Natural killer cell (primary cell): ENCODE data around the gene NDUFA1. TPM values are rescaled to one million over a fixed set of nuclear protein-coding genes. Genes with fewer than 3 reads are reported as not detected.
"Not testable (repeated sequence)": the region's sequence is repeated elsewhere in the genome, so short reads cannot be mapped to it uniquely, and the experiment has no call there.

Experiments used
- ATAC-seq, 3 donors: fragments of 150-1000 bp in 2 of 3; fragments of 200-7000 bp in 1 of 3; cut with Tn5 transposase; 1 replicate in 1 of 3; 2 replicates in 2 of 3; pipeline ENCODE4 v1.10.0; 2021; ENCODE audit warnings: mild to moderate bottlenecking in 2 of 3, moderate library complexity in 2 of 3
- DNase-seq, 2 donors: peaks; one replicate each; pipeline versions ENCODE4 v3.0.0 to v3.0.0-alpha.2; 2013 to 2021; ENCODE audit warnings: mixed read lengths in 1 of 2
- H3K27ac ChIP-seq: one replicate; pipeline ENCODE4 v1.5.1; 2013; ENCODE audit warnings: mild to moderate bottlenecking, low read length
- H3K27me3 ChIP-seq: one replicate; pipeline ENCODE4 v1.6.1; 2013; ENCODE audit warnings: low read length; ENCODE audit not compliant: control insufficient read depth, insufficient read depth
- H3K36me3 ChIP-seq: one replicate; pipeline ENCODE4 v1.6.1; 2013; ENCODE audit warnings: low read length; ENCODE audit not compliant: control insufficient read depth, insufficient read depth
- H3K4me1 ChIP-seq: one replicate; pipeline ENCODE4 v1.6.1; 2013; ENCODE audit warnings: low read length; ENCODE audit not compliant: control insufficient read depth, insufficient read depth
- H3K4me3 ChIP-seq: one replicate; pipeline ENCODE4 v1.5.1; 2013; ENCODE audit warnings: low read length
- H3K9me3 ChIP-seq: one replicate; pipeline ENCODE4 v1.6.1; 2013; ENCODE audit warnings: low read length; ENCODE audit not compliant: control insufficient read depth, insufficient read depth
- H3K27ac Mint-ChIP-seq, 2 donors: one replicate each; pipeline ENCODE4 v1.8.0; 2022; ENCODE audit warnings: mild to moderate bottlenecking in 2 of 2, mixed read lengths in 2 of 2, moderate library complexity in 1 of 2
- H3K27me3 Mint-ChIP-seq, 2 donors: one replicate each; pipeline ENCODE4 v1.8.0; 2022; ENCODE audit warnings: low read depth in 2 of 2, mixed read lengths in 2 of 2
- H3K36me3 Mint-ChIP-seq: one replicate; pipeline ENCODE4 v1.8.0; 2022; ENCODE audit warnings: mixed read lengths
- H3K4me1 Mint-ChIP-seq, 2 donors: one replicate each; pipeline ENCODE4 v1.8.0; 2022; ENCODE audit warnings: mixed read lengths in 2 of 2
- H3K4me3 Mint-ChIP-seq: one replicate; pipeline ENCODE4 v1.8.0; 2022; ENCODE audit warnings: mild to moderate bottlenecking, moderate library complexity, mixed read lengths
- H3K9me3 Mint-ChIP-seq, 2 donors: one replicate each; pipeline ENCODE4 v1.8.0; 2022; ENCODE audit warnings: mixed read lengths in 2 of 2
- CTCF ChIP-seq: fragments of 200-600 bp; IDR thresholded peaks from one replicate; pipeline ENCODE4 v1.8.0; 2022; ENCODE audit warnings: antibody characterized with exemption
- WGBS: methylation state at CpG from one replicate; pipeline ENCODE4 v1.1.7; 2013; ENCODE audit warnings: missing lambda C conversion rate; ENCODE audit not compliant: insufficient coverage; 5-methylcytosine and 5-hydroxymethylcytosine counted together
- intact Hi-C: fragments of 100-400 bp; cut with micrococcal nuclease; formaldehyde crosslinking; loops from one replicate; pipeline ENCODE4 v1.14.2; 2022
- total RNA-seq, 4 donors: library from RNA; stranded (reverse); fragments of 120-200 nt in 1 of 4; gene quantifications; one replicate each; pipeline versions ENCODE4 v1.2.3 to v1.2.4, GENCODE V29; 2013 to 2022

NDUFA1 gene
- total RNA-seq = 10 to 100 TPM; 43.6 to 56.8 (median 54.9) TPM
- 129 TPM for total RNA-seq (2013)

GRCh38 chrX:119871599-119872395 is at the start of gene NDUFA1, which contains the start of gene RNF113A:
Gene NDUFA1 (plus strand): TSS chrX:119871832. CDS start chrX:119871912, 80 bp downstream.
Gene RNF113A (minus strand): TSS chrX:119871733. CDS start chrX:119871613, 120 bp downstream.
- ATAC-seq = peak; percentile 86 to 96 (median 91)
- peak within 1 kb of the TSS; percentile 97 to 99 for H3K27ac Mint-ChIP-seq

DNA sequence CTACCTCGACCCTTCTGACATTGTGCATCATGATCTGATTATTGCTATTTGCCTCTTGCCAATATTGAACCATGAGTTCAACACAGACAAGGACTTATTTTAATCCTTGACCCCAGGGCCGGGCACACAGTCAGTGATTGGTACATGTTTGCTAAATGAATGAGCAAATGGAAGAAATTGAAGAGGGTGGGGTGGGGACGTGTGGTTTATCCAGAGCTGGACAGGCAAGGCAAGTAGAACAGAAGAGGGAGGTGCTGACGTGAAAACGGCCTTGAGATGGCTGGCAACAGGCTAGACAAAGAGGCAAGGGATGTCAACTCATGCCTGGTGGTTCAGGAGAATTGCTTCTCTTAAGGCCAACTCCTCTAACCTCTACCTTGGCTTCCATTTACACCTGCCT is 47.4 kb upstream of the NDUFA1 start:
- H3K27ac ChIP-seq, H3K9me3 Mint-ChIP-seq, H3K9me3 ChIP-seq, H3K27me3 Mint-ChIP-seq, H3K4me3 Mint-ChIP-seq, H3K36me3 ChIP-seq, ATAC-seq, H3K4me3 ChIP-seq, DNase-seq, H3K36me3 Mint-ChIP-seq, H3K4me1 ChIP-seq, intact Hi-C loops, H3K27me3 ChIP-seq: not testable (repeated sequence)
- H3K4me1 Mint-ChIP-seq = peaks cover 0 to 13% of the 10 kb centered on the region in 2 donors
- peak overlapping the region in 1 of 2 donors; percentile 83 for H3K27ac Mint-ChIP-seq
- WGBS = no CpG with 5 or more reads among the region's 5 CpGs

More at GRCh38 chrX:119871599-119872395, at the start of gene NDUFA1, which contains the start of gene RNF113A:
- peaks cover 4% of the 10 kb centered on the region for H3K36me3 ChIP-seq
- WGBS = under 1% methylated on average over 60 of the region's 62 CpGs
- no peaks in the 10 kb centered on the region for H3K9me3 ChIP-seq
- peaks cover 13% of the 10 kb centered on the region for H3K4me1 ChIP-seq
- H3K27ac ChIP-seq = peak within 1 kb of the TSS; percentile 97
- peak; percentile 78 to 93 for DNase-seq
- no peak for TF ChIP-seq CTCF
- H3K27me3 Mint-ChIP-seq = no peaks in the 10 kb centered on the region
- H3K4me1 Mint-ChIP-seq = peaks cover 19 to 25% of the 10 kb centered on the region in 2 donors
- H3K4me3 Mint-ChIP-seq = peak within 1 kb of the TSS; percentile 97
- H3K27me3 ChIP-seq = no peaks in the 10 kb centered on the region
- peak within 1 kb of the TSS; percentile 65 for H3K4me3 ChIP-seq
- intact Hi-C loops = loop anchor here (1.0 to 5.0 kb wide), 3 partner anchors 18 to 404 kb away; partner anchors contain the start of genes RPL39 and SLC25A5
- H3K36me3 Mint-ChIP-seq = no peaks in the 10 kb centered on the region
- no peaks in the 10 kb centered on the region for H3K9me3 Mint-ChIP-seq

DNA sequence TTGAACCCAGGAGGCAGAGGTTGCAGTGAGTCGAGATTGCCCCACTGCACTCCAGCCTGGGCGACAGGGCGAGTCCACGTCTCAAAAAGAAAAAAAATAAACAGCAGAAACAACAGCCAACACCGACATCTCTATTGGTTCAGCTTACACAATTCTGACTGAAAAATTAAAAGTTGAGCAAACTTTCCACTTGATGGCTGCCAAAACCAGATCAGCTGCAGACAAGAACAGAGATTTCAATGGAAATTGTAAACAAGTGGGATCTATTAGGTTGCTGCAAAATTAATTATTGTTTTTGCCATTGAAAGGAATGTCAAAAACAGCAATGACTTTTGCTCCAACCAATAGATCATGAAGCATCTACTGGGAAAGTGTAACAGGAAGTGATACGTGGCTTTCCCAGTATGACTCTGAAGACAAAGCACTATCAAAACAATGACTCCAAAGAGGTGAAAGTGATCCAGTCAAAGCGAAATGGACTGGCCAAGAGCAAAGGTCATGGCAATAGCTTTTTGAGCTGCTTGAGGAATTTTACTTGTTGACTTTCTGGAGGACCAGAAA is 45.2 kb upstream of the NDUFA1 start:
- Mint-ChIP-seq H3K9me3 (no peaks in the 10 kb centered on the region), H3K36me3 (no peaks in the 10 kb centered on the region), H3K27me3 (no peaks in the 10 kb centered on the region), H3K4me1 (peaks cover 0 to 9% of the 10 kb centered on the region in 2 donors), H3K4me3 (no peak overlapping the region), H3K27ac (no peak overlapping the region)
- H3K27ac ChIP-seq = no peak overlapping the region
- H3K4me3 ChIP-seq = no peak overlapping the region
- intact Hi-C loops = no loop called here
- DNase-seq (no peak), ATAC-seq (no peak)
- WGBS = 82% methylated on average over 6 of the region's 7 CpGs
- TF ChIP-seq CTCF = no peak
- H3K9me3 ChIP-seq = no peaks in the 10 kb centered on the region
- H3K27me3 ChIP-seq = no peaks in the 10 kb centered on the region
- H3K4me1 ChIP-seq = peaks cover 2% of the 10 kb centered on the region
- no peaks in the 10 kb centered on the region for H3K36me3 ChIP-seq

DNA sequence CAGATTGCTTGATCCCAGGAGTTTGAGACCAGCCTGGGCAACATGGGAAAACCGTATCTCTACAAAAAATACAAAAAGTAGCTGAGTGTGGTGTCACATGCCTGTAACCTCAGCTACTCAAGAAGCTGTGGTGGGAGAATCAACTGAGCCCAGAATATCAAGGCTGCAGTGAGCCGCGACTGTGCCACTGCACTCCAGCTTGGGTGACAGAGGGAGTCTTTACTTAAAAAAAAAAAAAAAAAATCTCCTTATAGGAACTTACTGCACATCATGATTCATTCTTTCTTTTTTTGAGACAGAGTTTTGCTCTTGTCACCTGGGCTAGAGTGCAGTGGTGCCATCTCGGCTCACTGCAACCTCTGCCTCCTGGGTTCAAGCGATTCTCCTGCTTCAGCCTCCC is 43.2 kb upstream of the NDUFA1 start:
- WGBS = 94% methylated on average over 2 of the region's 5 CpGs
- no peaks in the 10 kb centered on the region for H3K4me1 ChIP-seq
- no peak overlapping the region for H3K27ac Mint-ChIP-seq
- H3K4me3 ChIP-seq = no peak overlapping the region
- ATAC-seq = no peak
- H3K4me3 Mint-ChIP-seq = no peak overlapping the region
- no peaks in the 10 kb centered on the region for H3K9me3 ChIP-seq
- no peaks in the 10 kb centered on the region for H3K9me3 Mint-ChIP-seq
- H3K27ac ChIP-seq = no peak overlapping the region
- no peaks in the 10 kb centered on the region for H3K27me3 Mint-ChIP-seq
- TF ChIP-seq CTCF = no peak
- H3K27me3 ChIP-seq = no peaks in the 10 kb centered on the region
- intact Hi-C loops = no loop called here
- DNase-seq = no peak
- H3K36me3 ChIP-seq = peaks cover 7% of the 10 kb centered on the region
- no peaks in the 10 kb centered on the region for H3K36me3 Mint-ChIP-seq
- no peaks in the 10 kb centered on the region for H3K4me1 Mint-ChIP-seq
